ENCODE results near the gene SREBF2.

DNA sequence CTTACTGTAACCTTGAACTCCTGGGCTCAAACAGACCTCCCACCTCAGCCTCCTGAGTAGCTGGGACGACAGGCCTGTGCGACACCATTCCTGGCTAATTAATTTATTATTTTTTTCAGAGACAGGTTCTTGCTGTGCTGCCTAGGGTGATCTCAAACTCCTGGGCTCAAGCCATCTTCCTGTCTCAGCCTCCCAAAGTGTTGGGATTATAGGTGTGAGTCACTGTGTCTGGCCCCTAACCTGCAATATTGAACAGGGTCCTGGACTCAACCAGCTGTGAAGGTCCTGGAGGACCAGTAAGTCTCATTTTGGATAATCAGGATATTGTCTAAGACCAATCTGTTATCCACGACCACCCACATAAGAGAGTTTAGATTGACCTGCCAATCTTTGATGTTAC is 17.2 kb upstream of the SREBF2 start:
- TF ChIP-seq, protein P1, sequence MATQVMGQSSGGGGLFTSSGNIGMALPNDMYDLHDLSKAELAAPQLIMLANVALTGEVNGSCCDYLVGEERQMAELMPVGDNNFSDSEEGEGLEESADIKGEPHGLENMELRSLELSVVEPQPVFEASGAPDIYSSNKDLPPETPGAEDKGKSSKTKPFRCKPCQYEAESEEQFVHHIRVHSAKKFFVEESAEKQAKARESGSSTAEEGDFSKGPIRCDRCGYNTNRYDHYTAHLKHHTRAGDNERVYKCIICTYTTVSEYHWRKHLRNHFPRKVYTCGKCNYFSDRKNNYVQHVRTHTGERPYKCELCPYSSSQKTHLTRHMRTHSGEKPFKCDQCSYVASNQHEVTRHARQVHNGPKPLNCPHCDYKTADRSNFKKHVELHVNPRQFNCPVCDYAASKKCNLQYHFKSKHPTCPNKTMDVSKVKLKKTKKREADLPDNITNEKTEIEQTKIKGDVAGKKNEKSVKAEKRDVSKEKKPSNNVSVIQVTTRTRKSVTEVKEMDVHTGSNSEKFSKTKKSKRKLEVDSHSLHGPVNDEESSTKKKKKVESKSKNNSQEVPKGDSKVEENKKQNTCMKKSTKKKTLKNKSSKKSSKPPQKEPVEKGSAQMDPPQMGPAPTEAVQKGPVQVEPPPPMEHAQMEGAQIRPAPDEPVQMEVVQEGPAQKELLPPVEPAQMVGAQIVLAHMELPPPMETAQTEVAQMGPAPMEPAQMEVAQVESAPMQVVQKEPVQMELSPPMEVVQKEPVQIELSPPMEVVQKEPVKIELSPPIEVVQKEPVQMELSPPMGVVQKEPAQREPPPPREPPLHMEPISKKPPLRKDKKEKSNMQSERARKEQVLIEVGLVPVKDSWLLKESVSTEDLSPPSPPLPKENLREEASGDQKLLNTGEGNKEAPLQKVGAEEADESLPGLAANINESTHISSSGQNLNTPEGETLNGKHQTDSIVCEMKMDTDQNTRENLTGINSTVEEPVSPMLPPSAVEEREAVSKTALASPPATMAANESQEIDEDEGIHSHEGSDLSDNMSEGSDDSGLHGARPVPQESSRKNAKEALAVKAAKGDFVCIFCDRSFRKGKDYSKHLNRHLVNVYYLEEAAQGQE (IDR thresholded peaks at IDR 0.05; ENCODE audit: insufficient read depth in 1 of 2, low read depth in 2 of 2, low read length in 2 of 2) = no peak
- TF ChIP-seq POLR2AphosphoS5 (IDR thresholded peaks at IDR 0.05; ENCODE audit: low read depth, low read length) (no peak), TAF1 (IDR thresholded peaks at IDR 0.05; ENCODE audit: borderline replicate concordance, insufficient read depth, low read length) (no peak), SIN3A (IDR thresholded peaks at IDR 0.05; ENCODE audit: borderline replicate concordance, insufficient read depth, low read length) (no peak)

Data from PFSK-1 (cell line).